NCI-H460 (cell line): ENCODE results near the gene MTA1. TPM values are rescaled to one million over a fixed set of nuclear protein-coding genes. Genes with fewer than 3 reads are reported as not detected.

Source experiments
- DNase-seq: peaks from one replicate; pipeline ENCODE4 v3.0.0-alpha.2; 2016; ENCODE audit warnings: low read depth; ENCODE audit errors: extremely low read depth
- polyA plus RNA-seq: library from polyadenylated mRNA; depleted of rRNA; stranded (reverse); fragments of >200 nt; gene quantifications from 2 replicates; pipeline ENCODE4 v1.2.3, GENCODE V29; 2014; cell fraction: nucleus; rRNA removed
- total RNA-seq: library from RNA; depleted of rRNA; stranded (reverse); fragments of >200 nt; shearing (Covaris generic); gene quantifications from 2 replicates; pipeline ENCODE4 v1.2.3, GENCODE V29; 2014; rRNA removed

MTA1 gene
- total RNA-seq = 68.0 and 77.9 TPM in 2 replicates
- polyA plus RNA-seq = 579 and 625 TPM in 2 replicates

DNA sequence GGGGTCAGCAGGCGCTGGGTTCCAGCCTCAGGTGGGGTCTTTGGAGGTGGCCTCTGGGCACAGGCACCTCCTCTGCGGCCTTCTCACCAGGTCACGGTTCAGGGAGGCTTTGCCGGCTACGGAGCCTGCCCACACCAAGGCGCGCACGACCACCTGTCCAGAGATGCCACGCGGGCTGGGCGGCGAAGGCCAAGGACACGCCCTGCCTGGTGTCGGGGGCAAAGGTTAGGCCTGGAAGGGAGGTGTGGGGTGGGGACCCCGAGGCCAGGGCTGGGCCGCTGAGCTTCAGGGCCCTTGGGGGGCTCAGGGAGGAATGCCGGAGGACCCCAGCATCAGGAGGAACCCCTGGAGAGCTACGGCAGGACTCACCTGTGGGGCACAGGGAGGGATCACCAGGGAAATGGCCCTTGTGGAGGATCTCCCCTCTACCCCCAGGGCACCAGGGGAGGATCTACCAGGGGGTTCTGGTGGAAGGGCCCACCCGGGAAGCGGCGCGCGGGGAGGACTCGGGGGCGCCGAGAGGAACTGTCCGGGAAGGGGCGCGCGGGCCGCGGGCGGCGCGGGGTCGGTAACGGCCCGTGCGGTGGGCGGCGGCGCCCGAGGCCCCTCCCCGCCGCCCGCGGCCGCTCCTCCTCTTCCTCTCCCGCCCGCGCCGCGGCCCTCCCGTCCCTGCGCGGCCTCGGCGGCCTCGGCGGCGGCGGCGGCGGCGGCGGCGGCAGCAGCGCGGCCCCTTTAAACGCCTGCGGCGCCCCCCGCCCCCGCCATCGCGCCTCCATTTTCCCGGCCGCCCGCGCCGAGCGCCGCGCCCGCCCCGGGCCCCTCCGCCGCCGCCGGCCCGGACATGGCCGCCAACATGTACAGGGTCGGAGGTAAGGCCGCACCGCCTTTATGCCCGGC, at the start of gene MTA1:
Gene MTA1, plus strand, starts transcription at position 633 of the 897 bp plus-strand sequence. Its CDS starts 209 bp downstream, at position 842.
- no peak for DNase-seq

- DNase-seq = no peak
These were observed 45.2 kb upstream of the MTA1 start for GRCh38 chr14:105374389-105374788.

DNA sequence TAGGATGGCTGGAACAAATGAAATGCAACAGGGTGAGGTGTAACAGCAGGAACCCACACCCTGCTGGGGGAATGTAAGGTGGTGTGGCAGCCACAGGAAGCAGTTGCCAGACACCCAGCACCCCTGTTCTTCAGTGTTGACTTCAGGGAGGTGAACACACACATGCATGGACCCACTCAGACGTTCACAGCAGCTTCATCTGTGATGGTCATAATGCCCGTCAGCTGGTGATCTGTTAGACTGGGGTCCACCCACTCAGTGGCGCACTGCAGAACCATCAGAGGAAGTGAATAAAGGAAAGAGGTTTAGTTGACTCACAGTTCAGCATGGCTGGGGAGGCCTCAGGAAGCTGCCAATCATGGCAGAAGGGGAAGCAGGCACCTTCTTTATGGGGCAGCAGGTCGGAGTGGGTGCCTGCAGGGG, 44.0 kb upstream of the MTA1 start:
- no peak for DNase-seq

DNA sequence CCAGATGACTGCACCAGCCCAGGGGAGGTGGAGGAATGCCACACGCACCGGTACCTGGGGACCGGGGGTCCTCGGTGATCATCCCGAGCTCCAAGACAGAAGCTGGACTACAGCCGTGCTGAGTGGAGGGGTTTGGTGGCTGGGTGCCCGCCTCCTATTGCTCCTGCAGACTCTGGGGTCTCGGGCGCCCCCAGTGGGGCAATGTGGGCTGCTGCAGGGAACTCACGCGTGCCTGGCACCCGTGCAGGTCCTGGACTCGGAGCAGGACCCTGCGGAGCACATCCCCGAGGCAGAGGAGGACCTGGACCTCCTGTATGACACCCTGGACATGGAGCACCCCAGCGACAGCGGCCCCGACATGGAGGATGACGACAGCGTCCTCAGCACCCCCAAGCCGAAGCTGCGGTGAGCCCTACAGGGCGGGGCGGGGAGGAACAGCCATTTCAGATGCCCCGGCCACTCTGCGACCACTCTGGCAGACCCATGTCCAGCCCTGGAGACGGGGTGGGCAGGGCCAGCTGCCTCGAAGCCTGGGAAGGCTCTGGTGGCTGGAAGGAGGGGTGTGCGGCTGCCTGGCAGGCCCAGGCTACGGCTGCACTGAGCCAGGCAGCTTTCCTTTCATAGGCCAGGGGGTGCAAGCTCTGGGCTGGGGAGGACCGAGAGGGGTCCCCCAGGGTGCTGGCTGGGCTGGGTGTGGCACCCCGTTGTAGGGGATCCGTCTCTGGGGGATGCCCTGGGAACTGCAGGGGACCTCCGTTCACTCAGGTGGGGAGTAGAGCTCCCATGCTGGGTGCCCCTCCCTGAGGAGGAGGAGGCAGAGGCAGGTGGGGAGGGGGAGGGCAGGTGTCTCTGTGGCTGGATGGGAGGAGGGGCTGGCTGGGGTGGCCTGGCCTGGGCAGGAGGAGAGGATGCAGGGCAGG, 42.8 kb upstream of the MTA1 start:
- no peak for DNase-seq

DNA sequence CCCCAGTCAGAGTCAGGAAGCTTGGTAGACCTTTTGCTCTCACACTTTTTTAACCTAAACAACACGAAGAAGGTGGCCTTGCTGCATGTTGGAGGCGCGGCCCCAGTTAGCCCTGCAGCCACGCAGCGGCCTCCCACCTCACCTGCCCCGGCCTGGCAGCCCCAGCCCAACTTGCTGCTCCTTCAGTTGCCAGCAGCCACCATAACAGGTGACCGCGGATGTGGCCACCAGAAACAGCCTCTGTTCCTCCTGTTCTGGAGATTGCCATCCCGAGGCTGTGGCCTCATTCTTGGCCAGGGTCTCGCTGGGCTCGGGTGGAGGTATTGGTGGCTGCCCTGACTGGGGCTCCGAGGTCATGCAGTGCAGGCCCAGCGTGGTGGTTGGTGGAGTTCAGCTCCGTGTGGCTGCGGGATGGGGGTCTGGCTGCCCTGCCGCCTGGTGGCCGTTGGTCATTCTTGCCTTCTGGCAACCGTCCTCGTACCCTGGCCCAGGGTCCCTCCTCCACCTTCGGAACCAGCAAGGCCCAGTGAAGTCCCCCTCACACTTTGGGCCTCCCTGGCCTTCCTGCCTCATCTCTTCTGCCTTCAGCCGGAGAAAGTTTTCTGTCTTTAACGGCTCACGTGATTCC, 42.0 kb upstream of the MTA1 start:
- no peak for DNase-seq

DNA sequence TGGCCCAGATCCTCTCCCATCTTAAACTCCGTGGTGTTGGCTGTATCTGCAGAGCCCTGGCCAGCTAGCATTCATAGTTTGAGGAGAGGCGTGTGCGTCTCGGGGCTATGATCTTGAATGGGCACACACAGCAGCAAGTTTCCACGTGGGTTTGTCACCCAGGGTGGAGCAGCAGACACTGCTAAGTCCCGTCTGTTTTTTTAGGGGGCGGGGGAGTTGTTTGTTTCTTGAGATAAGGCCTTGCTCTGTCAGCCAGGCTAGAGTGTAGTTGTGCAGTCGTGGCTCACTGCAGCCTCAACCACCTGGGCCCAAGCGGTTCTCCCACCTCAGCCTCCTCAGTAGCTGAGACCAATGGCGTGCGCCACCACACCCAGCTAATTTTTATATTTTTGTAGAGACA, 41.4 kb upstream of the MTA1 start:
- DNase-seq = no peak

DNA sequence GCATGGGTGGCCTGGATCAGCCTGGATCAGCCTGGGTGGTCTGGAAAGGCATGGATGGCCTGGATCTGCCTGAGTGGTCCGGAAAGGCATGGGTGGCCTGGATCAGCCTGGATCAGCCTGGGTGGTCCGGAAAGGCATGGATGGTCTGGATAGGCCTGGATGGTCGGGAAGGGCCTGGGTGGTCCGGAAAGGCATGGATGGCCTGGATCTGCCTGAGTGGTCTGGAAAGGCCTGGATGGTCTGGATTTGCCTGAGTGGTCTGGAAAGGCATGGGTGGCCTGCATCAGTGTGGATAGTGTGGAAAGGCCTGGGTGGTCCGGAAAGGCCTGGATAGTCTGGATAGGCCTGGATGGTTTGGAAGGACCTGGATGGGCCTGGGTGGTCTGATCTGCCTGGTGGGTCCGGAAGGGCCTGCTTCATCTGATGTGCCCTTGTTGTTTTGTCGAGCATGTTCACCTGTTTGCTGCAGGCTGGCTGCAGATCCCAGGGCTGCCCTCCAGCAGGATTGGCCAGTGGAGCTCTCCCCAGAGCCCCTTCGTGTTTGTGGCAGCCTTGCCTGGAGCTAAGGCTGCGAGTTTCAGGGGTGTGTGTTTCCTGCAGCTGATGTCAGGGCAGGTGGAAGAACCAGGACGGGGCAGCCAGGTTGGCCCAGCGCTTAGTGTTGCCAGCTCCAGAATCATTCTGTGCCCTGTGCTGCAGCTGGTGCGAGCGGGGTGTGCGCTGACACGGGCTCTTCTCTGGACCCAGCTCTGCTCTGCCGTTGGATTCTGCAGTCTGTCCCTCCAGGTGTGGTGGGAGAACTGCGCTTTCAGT, 40.5 kb upstream of the MTA1 start:
- no peak for DNase-seq

GRCh38 chr14:105379946-105380345, 39.7 kb upstream of the MTA1 start:
- DNase-seq = no peak

- no peak for DNase-seq
These were observed 38.9 kb upstream of the MTA1 start for GRCh38 chr14:105380756-105381155.

GRCh38 chr14:105381446-105382342, 37.9 kb upstream of the MTA1 start:
- DNase-seq = no peak

GRCh38 chr14:105382343-105383082, 37.1 kb upstream of the MTA1 start:
- no peak for DNase-seq

GRCh38 chr14:105383083-105383730, 36.4 kb upstream of the MTA1 start:
- DNase-seq = no peak

DNA sequence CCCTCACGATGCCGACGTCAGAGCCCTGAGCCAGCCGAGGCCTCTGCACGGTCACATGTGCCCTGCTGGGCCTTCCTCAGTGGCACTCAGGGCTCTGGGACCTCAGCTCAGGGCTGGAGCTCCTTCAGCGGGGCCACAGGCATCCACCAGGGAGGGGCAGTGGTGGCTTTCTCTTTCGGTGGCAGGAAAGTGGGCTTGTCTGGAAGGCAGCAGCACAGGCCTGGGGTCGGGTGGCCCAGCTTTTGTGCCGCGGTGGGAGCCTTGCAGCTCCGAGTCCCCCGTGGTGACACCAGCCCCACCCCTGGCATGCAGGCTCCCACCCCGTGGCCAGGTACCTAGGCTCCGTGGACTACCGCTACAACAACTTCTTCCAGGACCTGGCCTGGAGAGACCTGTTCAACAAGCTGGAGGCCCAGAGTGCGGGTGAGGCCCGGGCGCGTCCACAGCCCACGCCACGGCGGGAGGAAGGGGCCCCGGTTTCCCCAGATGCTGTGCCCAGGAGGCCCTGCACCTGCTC, 35.5 kb upstream of the MTA1 start:
- DNase-seq = no peak

DNA sequence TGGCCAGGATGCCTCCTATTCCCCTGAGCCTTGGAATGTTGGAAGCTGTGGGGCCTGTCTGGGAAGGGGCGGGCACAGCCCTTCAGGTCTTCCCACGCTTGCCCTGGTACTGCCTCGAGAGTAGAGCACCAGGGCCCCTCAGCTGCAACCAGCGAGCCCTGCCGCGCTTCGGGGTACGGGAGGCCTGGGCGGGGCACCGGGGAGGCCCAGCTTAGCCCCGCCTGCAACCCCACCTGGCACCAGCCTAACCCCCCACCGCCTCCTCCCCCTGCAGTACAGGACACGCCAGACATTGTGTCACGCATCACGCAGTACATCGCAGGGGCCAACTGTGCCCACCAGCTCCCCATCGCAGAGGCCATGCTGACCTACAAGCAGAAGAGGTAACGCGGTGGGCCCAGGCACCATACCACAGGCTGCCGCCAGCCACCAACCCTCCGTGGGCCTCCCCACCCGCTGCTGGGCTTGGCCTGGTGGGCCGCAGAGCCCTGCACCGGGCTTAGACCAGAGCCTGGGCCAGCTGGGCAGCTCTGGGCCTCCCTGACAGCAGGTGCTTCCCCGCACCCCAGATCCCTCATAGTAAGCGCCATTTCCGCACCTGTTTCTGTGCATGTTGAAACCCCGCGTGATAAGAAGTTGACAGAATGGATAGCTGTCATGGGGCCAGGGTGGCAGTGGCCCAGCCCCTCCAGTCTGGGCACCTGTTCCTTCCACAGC, 34.9 kb upstream of the MTA1 start:
- DNase-seq = no peak

DNA sequence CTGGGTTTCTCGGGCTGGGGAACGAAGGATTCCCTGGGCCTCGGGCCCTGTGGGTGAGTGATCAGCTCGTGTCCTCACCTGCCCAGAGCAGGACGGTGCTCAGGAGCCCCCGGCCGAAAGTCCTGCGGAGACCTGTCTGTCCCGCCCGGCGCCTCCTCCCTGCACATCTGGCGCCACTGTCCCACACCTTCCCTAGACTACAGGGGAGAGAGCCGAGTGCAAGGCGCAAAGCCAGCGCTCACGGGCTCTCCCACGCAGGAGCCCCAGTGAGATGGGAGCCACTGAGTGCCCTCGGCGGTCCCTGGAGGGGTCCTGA, 34.3 kb upstream of the MTA1 start:
- no peak for DNase-seq

DNA sequence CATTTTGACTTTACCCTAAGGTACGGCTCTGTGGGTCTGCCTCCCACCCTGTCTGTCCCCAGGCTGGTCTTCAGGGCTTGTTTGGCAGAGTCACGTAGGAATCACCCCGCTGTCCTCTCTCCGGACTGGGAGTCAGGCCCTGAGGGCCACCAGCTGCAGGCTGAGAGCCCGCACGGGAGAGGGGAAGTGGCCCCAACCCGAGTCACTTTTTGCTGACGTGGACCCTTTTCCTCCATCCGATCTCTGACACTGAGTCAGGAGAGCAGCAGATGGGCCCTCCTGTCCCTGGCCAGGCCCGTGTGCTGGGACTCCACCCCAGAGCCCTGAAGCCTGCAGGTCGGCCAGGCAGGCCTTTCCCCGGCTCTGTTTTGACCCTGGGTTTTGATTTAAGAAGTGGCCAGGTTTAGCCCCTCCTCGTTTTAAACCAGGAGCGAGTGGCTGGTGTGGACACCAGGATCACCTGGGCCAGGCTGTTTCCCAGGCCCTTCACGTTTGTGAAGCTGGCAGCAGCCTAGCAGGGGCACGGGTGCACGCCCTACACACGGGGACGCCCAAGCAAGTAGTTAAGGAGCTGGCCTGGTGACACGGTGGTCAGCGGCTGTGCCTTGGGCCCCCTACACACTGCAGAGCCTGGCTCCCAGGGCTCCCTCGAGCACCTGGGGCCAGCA, 33.8 kb upstream of the MTA1 start:
- no peak for DNase-seq
